ENCODE results near the gene CTU2.
A peak's percentile ranks its signal among the peaks of the same experiment; 100 is the strongest.

Gene CTU2

GRCh38 chr16:88697831-88698615 is 8.3 kb upstream of the CTU2 start:
- no peak for DNase-seq

GRCh38 chr16:88698646-88699045 is 7.7 kb upstream of the CTU2 start:
- no peak for DNase-seq

DNA sequence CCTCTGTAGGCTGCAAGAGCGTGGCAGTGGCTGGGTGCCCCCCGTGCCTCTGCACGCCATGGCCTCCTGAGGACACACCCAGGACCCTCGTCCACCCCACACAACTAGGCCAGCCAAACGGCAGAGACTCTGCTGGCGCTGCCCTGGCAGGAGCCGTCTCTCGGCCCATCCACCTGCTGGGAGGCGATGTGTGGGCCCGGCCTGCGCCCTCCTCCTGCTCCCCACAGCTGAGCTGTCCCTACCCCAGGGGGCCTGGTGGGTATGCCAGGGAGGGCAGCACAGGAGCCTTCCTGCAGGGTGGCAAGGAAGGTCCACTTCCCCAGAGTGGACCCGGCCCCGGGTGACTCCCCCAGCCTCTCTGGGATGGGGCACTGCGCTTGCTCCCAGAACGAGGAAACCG is 7.1 kb upstream of the CTU2 start:
- DNase-seq = no peak

- no peak for DNase-seq
Observed at GRCh38 chr16:88700322-88700635, 6.0 kb upstream of the CTU2 start.

DNA sequence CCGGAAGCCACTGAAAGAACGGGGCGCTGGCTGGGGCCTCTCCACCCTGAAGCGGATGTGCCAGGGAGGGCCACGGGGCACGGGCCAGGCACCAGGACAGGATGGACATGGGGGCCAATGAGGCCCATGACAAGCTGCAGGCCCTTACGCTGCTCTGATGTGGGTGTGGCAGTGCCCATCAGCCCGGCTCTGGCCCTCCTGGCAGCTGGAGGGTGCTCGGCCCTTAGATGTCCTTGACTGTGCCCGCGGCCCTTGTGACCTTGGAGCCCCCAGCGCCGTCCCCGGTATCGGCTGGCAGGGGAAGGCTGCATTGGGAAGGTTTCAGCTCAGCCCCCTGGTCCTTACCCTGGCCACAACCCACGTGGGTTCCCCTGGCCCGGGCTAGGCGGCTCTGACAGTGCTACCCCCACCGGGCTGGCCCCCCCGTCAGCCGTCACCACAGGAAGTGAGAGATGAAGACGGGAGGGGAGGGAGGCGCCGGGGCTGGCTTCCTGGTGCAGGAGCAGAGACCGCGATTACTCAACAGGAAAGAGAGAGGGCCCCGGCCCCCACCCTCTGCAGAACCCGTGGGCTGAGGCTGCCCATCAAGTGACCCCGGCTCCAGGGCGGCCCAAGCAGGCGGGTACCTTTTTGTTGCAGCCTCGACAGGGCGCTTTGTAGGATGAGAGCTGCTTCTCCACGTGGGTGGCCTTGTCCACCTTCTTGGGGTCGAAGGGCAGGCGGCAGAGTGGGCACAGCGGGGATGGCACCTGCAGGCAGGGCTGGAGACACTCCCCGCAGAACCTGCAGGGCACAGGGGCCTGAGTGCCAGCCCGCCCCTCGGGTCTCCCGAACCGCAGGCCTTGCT is 5.4 kb upstream of the CTU2 start:
- peak; percentile 97 for DNase-seq

DNA sequence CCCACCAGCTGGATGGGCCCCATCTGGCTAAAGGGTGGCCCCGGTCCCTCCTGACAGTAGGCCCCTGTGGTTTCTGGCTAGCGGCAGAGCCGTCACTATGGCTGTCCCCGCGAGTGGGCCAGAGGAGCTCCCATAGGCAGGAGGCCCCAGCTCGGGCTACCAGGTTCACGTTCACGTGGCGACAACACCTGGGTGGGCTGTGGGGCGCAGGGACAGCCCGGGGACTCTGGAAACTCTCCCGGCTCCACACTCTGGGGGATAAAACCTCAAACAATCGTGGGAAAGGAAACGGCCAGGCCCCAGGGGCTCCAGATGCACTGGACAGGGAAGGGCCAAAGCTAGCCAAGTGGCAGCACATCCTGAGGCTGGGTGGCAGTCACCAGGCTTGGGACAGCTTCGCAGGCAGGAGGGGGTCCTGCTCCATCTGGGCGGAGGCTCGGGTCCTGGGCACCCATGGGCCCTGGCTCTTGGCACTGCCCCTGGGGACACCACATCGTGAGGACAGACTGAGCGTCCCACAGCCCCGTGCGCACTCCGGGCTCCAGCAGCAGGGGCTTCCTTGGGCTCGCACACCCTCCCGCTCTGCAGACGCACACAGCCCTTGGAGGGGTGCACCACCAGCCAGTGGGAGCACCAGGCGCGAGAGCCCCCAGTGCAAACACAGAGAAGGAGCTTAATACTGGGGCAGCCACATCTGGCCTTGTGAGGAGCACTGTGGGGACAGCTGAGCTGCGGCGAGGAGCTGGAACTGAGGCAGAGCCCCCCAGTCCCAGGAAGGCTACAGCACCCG is 4.5 kb upstream of the CTU2 start:
- DNase-seq = no peak

GRCh38 chr16:88702371-88703210 is 3.7 kb upstream of the CTU2 start:
- DNase-seq = no peak

- peak; percentile 73 for DNase-seq
Observed at GRCh38 chr16:88703486-88704309, 2.6 kb upstream of the CTU2 start.

DNA sequence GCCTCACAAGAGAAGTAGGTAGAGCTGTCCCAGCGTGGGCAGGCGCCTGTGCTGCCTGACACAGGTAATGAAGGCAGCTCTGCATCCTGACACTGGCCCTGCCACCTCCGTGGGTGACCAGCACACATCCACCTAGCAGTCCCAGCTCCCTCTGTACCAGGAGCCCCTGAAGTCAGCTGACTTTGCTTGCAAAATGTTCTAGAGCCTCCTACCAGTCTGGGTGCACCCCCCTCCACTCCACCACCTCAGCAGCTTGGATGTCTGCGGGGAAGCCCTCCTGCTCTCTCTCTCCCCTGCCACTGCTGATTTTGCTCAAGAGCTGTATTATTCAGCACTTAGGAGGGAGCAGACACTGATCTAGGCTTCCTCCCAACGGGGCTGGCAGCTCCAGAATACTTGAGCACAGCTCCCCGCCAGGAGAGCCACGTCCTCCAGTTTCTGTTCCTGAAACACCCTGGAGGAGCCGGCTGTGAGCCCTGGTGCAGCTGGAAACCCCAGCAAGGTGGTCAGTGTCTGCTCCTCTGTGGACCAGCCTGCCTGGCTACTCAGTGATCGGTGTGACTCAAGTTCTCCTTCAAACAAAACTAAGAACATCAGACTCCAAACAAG is 1.1 kb upstream of the CTU2 start:
- peak; percentile 54 for DNase-seq

- no peak for DNase-seq
Observed at GRCh38 chr16:88705801-88706228, 488 bp upstream of the CTU2 start.

GRCh38 chr16:88706965-88707826 is 893 bp downstream of the CTU2 start:
- DNase-seq = no peak

GRCh38 chr16:88710556-88710955 is 4.3 kb downstream of the CTU2 start:
- no peak for DNase-seq

GRCh38 chr16:88711750-88712340 is 5.5 kb downstream of the CTU2 start:
- DNase-seq = no peak

- no peak for DNase-seq
Observed at GRCh38 chr16:88712362-88712979, 6.2 kb downstream of the CTU2 start.

- no peak for DNase-seq
Observed at GRCh38 chr16:88713054-88713453, 6.8 kb downstream of the CTU2 start.

DNA sequence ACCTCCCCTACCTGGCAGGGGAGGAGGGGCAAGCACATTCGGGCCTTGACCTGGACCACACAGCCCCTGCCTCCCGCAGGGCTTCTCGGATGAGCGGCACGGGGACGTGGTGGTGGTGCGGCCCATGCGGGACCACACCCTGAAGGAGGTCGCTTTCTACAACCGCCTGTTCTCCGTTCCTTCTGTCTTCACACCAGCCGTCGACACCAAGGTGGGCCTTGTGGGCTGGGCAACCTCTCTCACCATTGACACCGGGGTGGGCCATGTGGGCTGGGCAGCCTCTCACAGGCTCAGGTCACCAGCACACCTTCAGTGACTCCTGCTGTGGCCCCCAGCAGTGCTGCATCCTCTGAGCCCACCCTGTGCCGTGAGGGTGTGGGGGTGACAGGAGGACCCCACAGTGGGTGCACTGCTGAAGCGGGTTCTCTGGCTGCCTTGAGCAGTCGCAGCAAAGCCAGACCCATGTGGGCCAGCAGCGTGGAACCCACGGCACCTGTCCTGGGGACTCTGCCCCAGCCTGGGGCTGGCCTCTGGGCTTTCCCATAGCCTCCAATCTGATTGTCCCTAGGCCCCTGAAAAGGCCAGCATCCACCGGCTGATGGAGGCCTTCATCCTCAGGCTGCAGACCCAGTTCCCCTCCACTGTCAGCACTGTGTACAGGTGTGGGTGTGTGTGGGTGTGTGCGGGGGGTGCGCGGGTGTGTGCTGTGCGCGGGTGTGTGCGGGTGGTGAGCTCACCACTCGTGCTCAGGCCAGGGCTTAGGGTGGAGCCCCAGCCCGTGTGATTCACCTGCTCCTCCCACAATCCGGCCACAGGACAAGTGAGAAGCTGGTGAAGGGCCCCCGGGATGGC is 7.5 kb downstream of the CTU2 start:
- no peak for DNase-seq

DNA sequence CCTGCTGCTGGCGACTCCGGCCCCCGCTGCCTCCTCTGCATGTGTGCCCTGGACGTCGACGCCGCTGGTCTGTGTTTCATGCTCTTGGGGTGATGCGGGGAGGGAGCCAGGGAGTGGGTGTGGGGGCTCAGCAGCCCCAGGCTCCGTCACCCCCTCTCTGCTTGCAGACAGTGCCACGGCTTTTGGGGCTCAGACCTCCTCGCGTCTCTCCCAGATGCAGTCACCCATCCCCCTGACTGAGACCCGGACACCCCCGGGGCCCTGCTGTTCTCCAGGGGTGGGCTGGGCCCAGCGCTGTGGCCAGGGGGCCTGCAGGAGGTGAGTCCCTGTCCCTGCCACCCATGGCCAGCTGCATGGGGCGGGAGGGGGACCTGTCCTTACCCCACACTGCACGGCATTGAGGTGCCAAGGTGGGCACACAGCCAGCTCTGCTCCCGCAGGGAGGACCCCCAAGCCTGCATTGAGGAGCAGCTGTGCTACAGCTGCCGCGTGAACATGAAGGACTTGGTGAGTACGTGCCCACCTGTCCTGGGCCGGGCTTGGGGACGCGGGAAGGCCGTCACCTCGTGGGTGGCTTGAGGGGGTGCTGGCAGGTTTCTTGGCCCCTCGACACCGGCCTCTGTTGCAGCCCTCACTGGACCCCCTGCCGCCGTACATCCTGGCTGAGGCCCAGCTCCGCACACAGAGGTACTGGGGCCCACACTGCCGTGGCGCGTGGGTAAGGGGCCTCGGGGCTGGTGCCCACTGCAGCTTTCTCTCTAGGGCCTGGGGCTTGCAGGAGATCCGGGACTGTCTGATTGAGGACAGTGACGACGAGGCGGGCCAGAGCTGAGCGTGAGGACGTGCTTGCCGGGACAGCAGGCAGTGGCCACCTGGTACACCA is 8.4 kb downstream of the CTU2 start:
- no peak for DNase-seq
